Neuron (in vitro differentiated cells): Measurements from ENCODE around the gene FMN2.

Source experiments
- H2AFZ ChIP-seq: one replicate; pipeline ENCODE4 v1.6.1; 2013; ENCODE audit warnings: low read depth, mild to moderate bottlenecking, inconsistent platforms, low read length, moderate library complexity
- H3K27me3 ChIP-seq: one replicate; pipeline ENCODE4 v1.6.1; 2013; ENCODE audit warnings: low read length; ENCODE audit not compliant: insufficient read depth
- H3K36me3 ChIP-seq: one replicate; pipeline ENCODE4 v1.6.1; 2013; ENCODE audit warnings: low read length; ENCODE audit not compliant: insufficient read depth
- H3K4me1 ChIP-seq: one replicate; pipeline ENCODE4 v1.6.1; 2013; ENCODE audit warnings: low read length; ENCODE audit not compliant: insufficient read depth
- H3K4me3 ChIP-seq: 2 replicates; pipeline ENCODE4 v1.5.1; 2013; ENCODE audit warnings: mild to moderate bottlenecking, low read length, moderate library complexity
- H3K9me3 ChIP-seq: one replicate; pipeline ENCODE4 v1.6.1; 2013; ENCODE audit warnings: low read length

The FMN2 gene

GRCh38 chr1:240478536-240478935, 386.9 kb downstream of the FMN2 start:
- H3K36me3 ChIP-seq, result peaks cover 27% of the 10 kb centered on the region
- no peak overlapping the region for H2AFZ ChIP-seq
- H3K27me3 ChIP-seq, result no peaks in the 10 kb centered on the region
- no peak overlapping the region for H3K4me3 ChIP-seq
- no peaks in the 10 kb centered on the region for H3K4me1 ChIP-seq
- peaks cover 2% of the 10 kb centered on the region for H3K9me3 ChIP-seq

- Histone ChIP-seq H3K27me3 (no peaks in the 10 kb centered on the region), H2AFZ (no peak overlapping the region), H3K4me1 (no peaks in the 10 kb centered on the region), H3K36me3 (no peaks in the 10 kb centered on the region), H3K4me3 (no peak overlapping the region), H3K9me3 (no peaks in the 10 kb centered on the region)
These were observed 393.2 kb downstream of the FMN2 start for GRCh38 chr1:240484804-240485443.

GRCh38 chr1:240486611-240487010, 394.9 kb downstream of the FMN2 start:
- Histone ChIP-seq H3K36me3 (no peaks in the 10 kb centered on the region), H2AFZ (no peak overlapping the region)

GRCh38 chr1:240487493-240487892, 395.8 kb downstream of the FMN2 start:
- H3K4me3 ChIP-seq, result no peak overlapping the region
- no peaks in the 10 kb centered on the region for H3K27me3 ChIP-seq
- H3K36me3 ChIP-seq, result no peaks in the 10 kb centered on the region
- no peaks in the 10 kb centered on the region for H3K9me3 ChIP-seq
- no peak overlapping the region for H2AFZ ChIP-seq
- no peaks in the 10 kb centered on the region for H3K4me1 ChIP-seq

More at GRCh38 chr1:240486611-240487010, 394.9 kb downstream of the FMN2 start:
- H3K4me1 ChIP-seq, result no peaks in the 10 kb centered on the region
- no peaks in the 10 kb centered on the region for H3K9me3 ChIP-seq
- H3K4me3 ChIP-seq, result no peak overlapping the region
- H3K27me3 ChIP-seq, result no peaks in the 10 kb centered on the region

- Histone ChIP-seq H3K4me3 (no peak overlapping the region), H2AFZ (no peak overlapping the region), H3K36me3 (no peaks in the 10 kb centered on the region), H3K9me3 (no peaks in the 10 kb centered on the region), H3K27me3 (no peaks in the 10 kb centered on the region), H3K4me1 (no peaks in the 10 kb centered on the region)
These were observed 399.5 kb downstream of the FMN2 start for GRCh38 chr1:240491156-240491555.

GRCh38 chr1:240491796-240492195, 400.1 kb downstream of the FMN2 start:
- Histone ChIP-seq H3K4me3 (no peak overlapping the region), H2AFZ (no peak overlapping the region), H3K36me3 (no peaks in the 10 kb centered on the region), H3K27me3 (no peaks in the 10 kb centered on the region), H3K4me1 (no peaks in the 10 kb centered on the region), H3K9me3 (no peaks in the 10 kb centered on the region)

GRCh38 chr1:240492832-240493440, 401.3 kb downstream of the FMN2 start:
- H3K27me3 ChIP-seq, result no peaks in the 10 kb centered on the region
- H3K4me3 ChIP-seq, result no peak overlapping the region
- no peaks in the 10 kb centered on the region for H3K36me3 ChIP-seq
- H3K4me1 ChIP-seq, result no peaks in the 10 kb centered on the region
- no peak overlapping the region for H2AFZ ChIP-seq
- H3K9me3 ChIP-seq, result no peaks in the 10 kb centered on the region

GRCh38 chr1:240495601-240496000, 403.9 kb downstream of the FMN2 start:
- no peaks in the 10 kb centered on the region for H3K27me3 ChIP-seq
- H3K4me1 ChIP-seq, result peaks cover 11% of the 10 kb centered on the region
- H3K9me3 ChIP-seq, result no peaks in the 10 kb centered on the region
- H3K36me3 ChIP-seq, result no peaks in the 10 kb centered on the region
- H3K4me3 ChIP-seq, result no peak overlapping the region
- H2AFZ ChIP-seq, result no peak overlapping the region

GRCh38 chr1:240496356-240496755, 404.7 kb downstream of the FMN2 start:
- no peaks in the 10 kb centered on the region for H3K27me3 ChIP-seq
- no peaks in the 10 kb centered on the region for H3K9me3 ChIP-seq
- H3K36me3 ChIP-seq, result no peaks in the 10 kb centered on the region
- H3K4me3 ChIP-seq, result no peak overlapping the region
- peaks cover 11% of the 10 kb centered on the region for H3K4me1 ChIP-seq
- no peak overlapping the region for H2AFZ ChIP-seq

- Histone ChIP-seq H3K9me3 (no peaks in the 10 kb centered on the region), H2AFZ (no peak overlapping the region)
These were observed 405.3 kb downstream of the FMN2 start for GRCh38 chr1:240496941-240497340.

GRCh38 chr1:240497908-240498307, 406.2 kb downstream of the FMN2 start:
- no peaks in the 10 kb centered on the region for H3K36me3 ChIP-seq
- no peaks in the 10 kb centered on the region for H3K9me3 ChIP-seq
- H3K27me3 ChIP-seq, result no peaks in the 10 kb centered on the region
- H3K4me1 ChIP-seq, result peaks cover 11% of the 10 kb centered on the region
- H2AFZ ChIP-seq, result no peak overlapping the region
- no peak overlapping the region for H3K4me3 ChIP-seq

More at GRCh38 chr1:240496941-240497340, 405.3 kb downstream of the FMN2 start:
- H3K4me3 ChIP-seq, result no peak overlapping the region
- no peaks in the 10 kb centered on the region for H3K27me3 ChIP-seq
- peaks cover 11% of the 10 kb centered on the region for H3K4me1 ChIP-seq
- no peaks in the 10 kb centered on the region for H3K36me3 ChIP-seq

- H3K27me3 ChIP-seq, result no peaks in the 10 kb centered on the region
- H3K4me1 ChIP-seq, result peaks cover 11% of the 10 kb centered on the region
- H3K4me3 ChIP-seq, result no peak overlapping the region
- no peaks in the 10 kb centered on the region for H3K36me3 ChIP-seq
- H2AFZ ChIP-seq, result no peak overlapping the region
- no peaks in the 10 kb centered on the region for H3K9me3 ChIP-seq
These were observed 406.7 kb downstream of the FMN2 start for GRCh38 chr1:240498335-240498734.

- Histone ChIP-seq H3K27me3 (no peaks in the 10 kb centered on the region), H3K36me3 (no peaks in the 10 kb centered on the region), H3K4me3 (no peak overlapping the region), H3K4me1 (peaks cover 11% of the 10 kb centered on the region), H3K9me3 (no peaks in the 10 kb centered on the region), H2AFZ (no peak overlapping the region)
These were observed 407.3 kb downstream of the FMN2 start for GRCh38 chr1:240499012-240499411.

GRCh38 chr1:240500647-240501046, 409.0 kb downstream of the FMN2 start:
- no peaks in the 10 kb centered on the region for H3K36me3 ChIP-seq
- H3K4me3 ChIP-seq, result no peak overlapping the region
- H3K9me3 ChIP-seq, result no peaks in the 10 kb centered on the region
- H3K4me1 ChIP-seq, result peaks cover 11% of the 10 kb centered on the region
- H3K27me3 ChIP-seq, result no peaks in the 10 kb centered on the region
- no peak overlapping the region for H2AFZ ChIP-seq
